ENCODE results near the gene ATP2B3. TPM values are rescaled to one million over a fixed set of nuclear protein-coding genes. Genes with fewer than 3 reads are reported as not detected.

ATP2B3 gene
- total RNA-seq, 1 experiment from 2014 or later, result not detected

DNA sequence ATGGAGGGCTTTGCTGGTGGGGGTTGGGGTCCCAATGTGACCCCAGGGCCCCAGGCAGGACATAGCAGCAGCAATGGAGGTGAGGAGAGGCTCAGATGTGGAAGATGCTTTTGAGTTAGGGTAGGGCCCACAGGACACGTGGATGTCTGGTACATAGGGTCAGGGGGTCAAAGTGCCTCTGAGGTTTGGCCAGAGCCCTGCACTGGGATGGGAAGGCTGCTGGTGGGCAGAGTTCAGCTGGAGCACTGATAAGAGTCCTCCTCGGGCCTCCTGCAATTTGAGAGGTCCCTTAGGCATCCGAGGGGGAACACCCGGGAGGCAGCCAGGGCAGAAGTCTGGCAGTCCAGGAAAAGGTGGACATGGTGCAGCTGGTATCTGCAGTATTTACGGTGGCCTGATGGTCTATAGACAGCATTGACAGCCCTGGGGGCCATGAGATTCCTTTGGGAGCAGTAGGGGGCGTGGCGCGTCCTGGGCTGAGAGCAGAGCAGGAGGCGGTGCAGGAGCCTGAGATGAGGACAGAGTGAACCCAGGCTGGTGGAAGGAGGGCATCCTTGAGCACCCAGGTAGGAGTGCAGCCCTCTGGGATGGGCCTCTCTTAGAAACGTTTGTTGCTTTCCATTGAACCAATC is 58.9 kb downstream of the ATP2B3 start:
- H3K4me1 Mint-ChIP-seq (ENCODE audit: insufficient read depth, unreplicated experiment), result no peaks in the 10 kb centered on the region
- DNase-seq (ENCODE audit: unreplicated experiment), result no peak
- no peaks in the 10 kb centered on the region for H3K9me3 Mint-ChIP-seq (ENCODE audit: unreplicated experiment)
- no peak overlapping the region for H3K27ac Mint-ChIP-seq (ENCODE audit: low read depth, unreplicated experiment)
- no peaks in the 10 kb centered on the region for H3K36me3 Mint-ChIP-seq (ENCODE audit: insufficient read depth, unreplicated experiment)
- H3K27me3 Mint-ChIP-seq (ENCODE audit: insufficient read depth, unreplicated experiment), result no peaks in the 10 kb centered on the region
- TF ChIP-seq, protein P1, sequence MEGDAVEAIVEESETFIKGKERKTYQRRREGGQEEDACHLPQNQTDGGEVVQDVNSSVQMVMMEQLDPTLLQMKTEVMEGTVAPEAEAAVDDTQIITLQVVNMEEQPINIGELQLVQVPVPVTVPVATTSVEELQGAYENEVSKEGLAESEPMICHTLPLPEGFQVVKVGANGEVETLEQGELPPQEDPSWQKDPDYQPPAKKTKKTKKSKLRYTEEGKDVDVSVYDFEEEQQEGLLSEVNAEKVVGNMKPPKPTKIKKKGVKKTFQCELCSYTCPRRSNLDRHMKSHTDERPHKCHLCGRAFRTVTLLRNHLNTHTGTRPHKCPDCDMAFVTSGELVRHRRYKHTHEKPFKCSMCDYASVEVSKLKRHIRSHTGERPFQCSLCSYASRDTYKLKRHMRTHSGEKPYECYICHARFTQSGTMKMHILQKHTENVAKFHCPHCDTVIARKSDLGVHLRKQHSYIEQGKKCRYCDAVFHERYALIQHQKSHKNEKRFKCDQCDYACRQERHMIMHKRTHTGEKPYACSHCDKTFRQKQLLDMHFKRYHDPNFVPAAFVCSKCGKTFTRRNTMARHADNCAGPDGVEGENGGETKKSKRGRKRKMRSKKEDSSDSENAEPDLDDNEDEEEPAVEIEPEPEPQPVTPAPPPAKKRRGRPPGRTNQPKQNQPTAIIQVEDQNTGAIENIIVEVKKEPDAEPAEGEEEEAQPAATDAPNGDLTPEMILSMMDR (IDR thresholded peaks at IDR 0.05; ENCODE audit: unreplicated experiment), result no peak
- CTCF ChIA-PET, result interaction anchor here (1.4 kb wide), 1 partner anchor 60 kb away, joined by 5 read pairs; no protein-coding TSS in a partner anchor
- no TSS peak for BruUV-seq (replicated peaks)
- intact Hi-C loops (cut with micrococcal nuclease), result no loop called here
- H3K4me3 Mint-ChIP-seq (ENCODE audit: unreplicated experiment), result no peak overlapping the region
- POLR2A ChIA-PET, result no interaction called here

DNA sequence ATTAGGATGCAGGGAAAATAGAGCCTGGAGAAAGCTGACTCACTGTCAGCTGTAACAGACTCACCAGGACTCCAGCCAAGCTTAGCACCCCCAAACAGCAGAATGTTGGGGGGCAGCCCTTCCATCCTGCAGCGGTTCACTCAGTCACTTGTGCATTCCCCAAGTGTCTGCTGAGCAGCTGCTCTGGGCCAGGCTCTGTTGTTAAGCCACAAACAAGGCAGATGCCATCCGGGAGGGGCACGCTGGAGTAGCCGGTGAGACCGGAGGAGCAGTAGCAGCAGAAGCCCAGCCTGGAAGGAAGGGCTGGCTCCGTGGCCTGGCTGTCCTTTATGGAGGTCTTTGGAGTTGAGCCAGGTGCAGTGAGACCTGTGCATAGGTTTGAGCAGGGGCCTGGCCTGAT is 59.5 kb downstream of the ATP2B3 start:
- CTCF ChIA-PET, result interaction anchor here (1.4 kb wide), 1 partner anchor 60 kb away, joined by 5 read pairs; no protein-coding TSS in a partner anchor
- intact Hi-C loops (cut with micrococcal nuclease), result no loop called here
- Mint-ChIP-seq H3K4me3 (ENCODE audit: unreplicated experiment) (no peak overlapping the region), H3K36me3 (ENCODE audit: insufficient read depth, unreplicated experiment) (no peaks in the 10 kb centered on the region), H3K27me3 (ENCODE audit: insufficient read depth, unreplicated experiment) (no peaks in the 10 kb centered on the region), H3K9me3 (ENCODE audit: unreplicated experiment) (no peaks in the 10 kb centered on the region), H3K4me1 (ENCODE audit: insufficient read depth, unreplicated experiment) (no peaks in the 10 kb centered on the region), H3K27ac (ENCODE audit: low read depth, unreplicated experiment) (no peak overlapping the region)
- DNase-seq (ENCODE audit: unreplicated experiment), result no peak
- TF ChIP-seq, protein P1 (IDR thresholded peaks at IDR 0.05; ENCODE audit: unreplicated experiment), result no peak
- BruUV-seq (replicated peaks), result no TSS peak
- POLR2A ChIA-PET, result no interaction called here

DNA sequence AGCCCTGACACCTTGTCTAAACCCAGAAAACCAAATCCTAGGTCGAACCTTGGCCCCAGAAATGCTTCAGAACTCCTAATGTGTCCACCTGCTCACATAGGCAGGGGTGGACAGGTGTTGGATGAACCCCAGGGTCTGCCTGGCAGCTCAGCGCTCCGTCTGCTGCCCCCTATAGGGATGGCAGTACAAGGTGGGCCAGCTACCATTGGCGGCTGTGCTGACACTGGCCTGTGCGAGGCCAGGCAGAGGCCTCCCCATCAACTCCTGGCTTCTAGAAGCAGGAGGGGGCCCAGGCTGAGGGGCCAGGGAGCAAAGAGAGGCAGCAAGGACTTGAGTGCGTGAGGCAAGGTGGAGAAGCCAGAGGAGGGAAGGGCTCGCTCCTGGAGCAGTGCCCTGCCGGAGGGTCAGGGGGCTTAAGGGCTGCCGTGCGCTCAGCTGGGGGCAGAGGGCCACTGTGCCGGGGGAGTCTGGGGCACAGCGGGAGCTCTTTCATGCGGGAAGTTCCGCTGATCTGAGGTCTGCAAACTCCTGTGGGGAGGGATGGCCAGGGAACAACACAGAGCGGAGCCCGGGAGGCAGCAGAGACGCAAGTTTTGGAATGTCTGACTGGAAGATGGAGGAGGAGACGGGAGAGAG is 60.9 kb downstream of the ATP2B3 start:
- ChIA-PET POLR2A (no interaction called here), CTCF (interaction anchor here (0.5 to 1.2 kb wide), 4 partner anchors 9 to 619 kb away, joined by 3 read pairs; no protein-coding TSS in a partner anchor)
- Mint-ChIP-seq H3K36me3 (ENCODE audit: insufficient read depth, unreplicated experiment) (no peaks in the 10 kb centered on the region), H3K4me1 (ENCODE audit: insufficient read depth, unreplicated experiment) (no peaks in the 10 kb centered on the region), H3K9me3 (ENCODE audit: unreplicated experiment) (no peaks in the 10 kb centered on the region), H3K27me3 (ENCODE audit: insufficient read depth, unreplicated experiment) (no peaks in the 10 kb centered on the region), H3K4me3 (ENCODE audit: unreplicated experiment) (no peak overlapping the region), H3K27ac (ENCODE audit: low read depth, unreplicated experiment) (no peak overlapping the region)
- intact Hi-C loops (cut with micrococcal nuclease), result no loop called here
- DNase-seq (ENCODE audit: unreplicated experiment), result no peak
- TF ChIP-seq, protein P1 (IDR thresholded peaks at IDR 0.05; ENCODE audit: unreplicated experiment), result no peak
- no TSS peak for BruUV-seq (replicated peaks)

DNA sequence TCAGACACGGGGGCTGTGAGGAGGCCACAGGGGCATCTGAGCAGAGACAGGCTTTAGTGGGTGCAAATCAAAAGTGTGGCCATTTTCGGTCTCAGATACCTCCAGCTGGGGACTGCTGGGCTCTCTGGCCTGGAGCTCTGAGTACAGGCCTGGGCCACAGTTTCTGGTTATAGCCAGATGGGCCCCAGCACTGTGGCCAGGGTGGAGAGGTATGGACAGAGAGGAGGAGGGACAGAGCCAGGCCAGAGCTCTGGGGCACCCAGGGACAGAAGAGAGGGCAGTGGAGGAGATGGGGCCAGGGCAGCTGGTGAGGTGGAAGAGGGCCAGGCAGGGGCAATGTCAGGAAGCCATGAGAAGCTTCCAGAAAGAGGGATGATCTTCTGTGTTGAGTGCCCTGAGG is 61.4 kb downstream of the ATP2B3 start:
- no peaks in the 10 kb centered on the region for H3K4me1 Mint-ChIP-seq (ENCODE audit: insufficient read depth, unreplicated experiment)
- TF ChIP-seq, protein P1 (IDR thresholded peaks at IDR 0.05; ENCODE audit: unreplicated experiment), result no peak
- H3K27ac Mint-ChIP-seq (ENCODE audit: low read depth, unreplicated experiment), result no peak overlapping the region
- no peaks in the 10 kb centered on the region for H3K9me3 Mint-ChIP-seq (ENCODE audit: unreplicated experiment)
- no TSS peak for BruUV-seq (replicated peaks)
- ChIA-PET CTCF (interaction anchor here (0.5 to 1.2 kb wide), 2 partner anchors 10 to 30 kb away, joined by 3 read pairs; no protein-coding TSS in a partner anchor), POLR2A (no interaction called here)
- no peak for DNase-seq (ENCODE audit: unreplicated experiment)
- H3K36me3 Mint-ChIP-seq (ENCODE audit: insufficient read depth, unreplicated experiment), result no peaks in the 10 kb centered on the region
- intact Hi-C loops (cut with micrococcal nuclease), result no loop called here
- H3K27me3 Mint-ChIP-seq (ENCODE audit: insufficient read depth, unreplicated experiment), result no peaks in the 10 kb centered on the region
- no peak overlapping the region for H3K4me3 Mint-ChIP-seq (ENCODE audit: unreplicated experiment)
